Sigmoid colon (tissue), 7 donors: ENCODE measurements around the gene ATIC. TPM values are rescaled to one million over a fixed set of nuclear protein-coding genes. Genes with fewer than 3 reads are reported as not detected.

ENCODE experiments used
- DNase-seq: peaks from one replicate; pipeline ENCODE4 v3.0.0-alpha.2; 2019
- H3K27ac ChIP-seq, 4 donors: fragments of 200-600 bp; sonication (generic); one replicate each; pipeline ENCODE4 v1.5.1; 2016 to 2019; ENCODE audit warnings: mild to moderate bottlenecking in 1 of 4
- H3K27me3 ChIP-seq, 3 donors: fragments of 200-600 bp; sonication (generic); one replicate each; pipeline ENCODE4 v1.5.1; 2019; ENCODE audit warnings: mild to moderate bottlenecking in 1 of 3
- H3K36me3 ChIP-seq, 4 donors: fragments of 200-600 bp; sonication (generic); one replicate each; pipeline ENCODE4 v1.5.1; 2016 to 2019
- H3K4me1 ChIP-seq, 4 donors: fragments of 200-600 bp; sonication (generic); one replicate each; pipeline ENCODE4 v1.5.1; 2017 to 2019
- H3K4me3 ChIP-seq, 4 donors: fragments of 200-600 bp; sonication (generic); one replicate each; pipeline ENCODE4 v1.5.1; 2017 to 2019; ENCODE audit warnings: mild to moderate bottlenecking in 2 of 4, moderate library complexity in 1 of 4
- H3K9me3 ChIP-seq, 4 donors: fragments of 200-600 bp in 3 of 4; sonication (generic) in 3 of 4; one replicate each; pipeline versions ENCODE4 v1.5.1 to v1.6.1; 2013 to 2019
- EP300 ChIP-seq, 4 donors: sonication (generic); formaldehyde crosslinking; IDR thresholded peaks; one replicate each; pipeline ENCODE4 v1.6.1; 2017; ENCODE audit warnings: antibody characterized with exemption in 4 of 4
- POLR2A ChIP-seq, 2 donors: fragments of 450-650 bp; IDR thresholded peaks; one replicate each; pipeline ENCODE4 v1.6.1; 2016; ENCODE audit warnings: antibody characterized with exemption in 2 of 2, mild to moderate bottlenecking in 2 of 2, moderate library complexity in 2 of 2
- POLR2AphosphoS5 ChIP-seq, 4 donors: sonication (generic); formaldehyde crosslinking; IDR thresholded peaks; one replicate each; pipeline ENCODE4 v1.6.1; 2017; ENCODE audit warnings: antibody characterized with exemption in 4 of 4
- WGBS, 2 donors: extraction: QIAGEN DNeasy Blood & Tissue Kit; methylation state at CpG; one replicate each; pipeline ENCODE4 v1.1.7; 2013; 5-methylcytosine and 5-hydroxymethylcytosine counted together
- intact Hi-C: fragments of 100-400 bp; cut with DNase I; formaldehyde crosslinking; loops from one replicate; pipeline ENCODE4 v1.15.1; 2023
- polyA plus RNA-seq, 3 donors: library from polyadenylated mRNA; stranded (reverse); fragments of 200-250 nt; gene quantifications; one replicate each; pipeline ENCODE4 v1.2.3, GENCODE V29; 2013
- total RNA-seq, 4 donors: library from RNA; depleted of rRNA; stranded (reverse); fragments of >200 nt; gene quantifications; one replicate each; pipeline ENCODE4 v1.1.0, GENCODE V29; 2016
- TF ChIP-seq, protein P1 (sequence below), 4 experiments: fragments of 450-650 bp in 3 of 4; fragments of 200-600 bp in 1 of 4; IDR thresholded peaks; one replicate each; pipeline ENCODE4 v1.5.1; 2016 to 2019; ENCODE audit warnings: antibody characterized with exemption in 4 of 4, mild to moderate bottlenecking in 3 of 4, moderate library complexity in 2 of 4
- donor health status: healthy with polysubstance abuse.
- donor health status: Bipolar disorder and iron deficiency.
- donor health status: healthy.

ATIC gene
- total and polyA plus RNA-seq, 7 donors, result 27.0 to 116 (median 42.6) TPM

- H3K27me3 ChIP-seq, result no peaks in the 10 kb centered on the region
- peaks cover 67 to 100% (median 79%) of the 10 kb centered on the region in 4 donors for H3K36me3 ChIP-seq
- TF ChIP-seq POLR2AphosphoS5 (IDR thresholded peaks at IDR 0.05) (no peak), EP300 (IDR thresholded peaks at IDR 0.05) (no peak), POLR2A (IDR thresholded peaks at IDR 0.05) (no peak)
- TF ChIP-seq, protein P1, sequence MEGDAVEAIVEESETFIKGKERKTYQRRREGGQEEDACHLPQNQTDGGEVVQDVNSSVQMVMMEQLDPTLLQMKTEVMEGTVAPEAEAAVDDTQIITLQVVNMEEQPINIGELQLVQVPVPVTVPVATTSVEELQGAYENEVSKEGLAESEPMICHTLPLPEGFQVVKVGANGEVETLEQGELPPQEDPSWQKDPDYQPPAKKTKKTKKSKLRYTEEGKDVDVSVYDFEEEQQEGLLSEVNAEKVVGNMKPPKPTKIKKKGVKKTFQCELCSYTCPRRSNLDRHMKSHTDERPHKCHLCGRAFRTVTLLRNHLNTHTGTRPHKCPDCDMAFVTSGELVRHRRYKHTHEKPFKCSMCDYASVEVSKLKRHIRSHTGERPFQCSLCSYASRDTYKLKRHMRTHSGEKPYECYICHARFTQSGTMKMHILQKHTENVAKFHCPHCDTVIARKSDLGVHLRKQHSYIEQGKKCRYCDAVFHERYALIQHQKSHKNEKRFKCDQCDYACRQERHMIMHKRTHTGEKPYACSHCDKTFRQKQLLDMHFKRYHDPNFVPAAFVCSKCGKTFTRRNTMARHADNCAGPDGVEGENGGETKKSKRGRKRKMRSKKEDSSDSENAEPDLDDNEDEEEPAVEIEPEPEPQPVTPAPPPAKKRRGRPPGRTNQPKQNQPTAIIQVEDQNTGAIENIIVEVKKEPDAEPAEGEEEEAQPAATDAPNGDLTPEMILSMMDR (IDR thresholded peaks at IDR 0.05), result no peak
- H3K4me3 ChIP-seq, result no peak overlapping the region
- WGBS, 2 donors, result 94% methylated on average over 7 of the region's 7 CpGs
- intact Hi-C loops, result no loop called here
- no peak overlapping the region for H3K27ac ChIP-seq
- no peaks in the 10 kb centered on the region for H3K4me1 ChIP-seq
- no peak for DNase-seq
- no peaks in the 10 kb centered on the region for H3K9me3 ChIP-seq
These were observed 68.8 kb downstream of the ATIC start for GRCh38 chr2:215380699-215381098.

DNA sequence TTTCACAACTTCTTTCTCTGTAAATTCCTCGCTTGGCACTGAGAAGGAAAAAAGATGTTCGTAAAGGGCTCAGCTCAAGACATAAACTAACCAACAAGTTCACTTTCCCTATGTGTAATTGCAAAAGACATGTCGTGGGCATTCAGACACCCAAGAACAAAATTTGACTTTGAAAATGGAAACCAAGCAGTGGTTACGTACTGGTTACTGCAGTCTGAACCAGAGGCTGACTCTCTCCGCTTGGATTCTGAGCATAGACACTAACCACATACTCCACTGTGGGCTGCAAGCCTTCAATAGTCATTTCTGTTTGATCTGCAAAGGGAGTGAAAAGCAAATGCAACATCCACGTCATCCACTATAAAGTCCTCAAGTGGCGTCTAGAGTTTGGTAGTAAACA, 70.2 kb downstream of the ATIC start:
- TF ChIP-seq POLR2AphosphoS5 (IDR thresholded peaks at IDR 0.05) (no peak), EP300 (IDR thresholded peaks at IDR 0.05) (no peak), POLR2A (IDR thresholded peaks at IDR 0.05) (no peak)
- TF ChIP-seq, protein P1 (IDR thresholded peaks at IDR 0.05), result no peak
- H3K4me1 ChIP-seq, result no peaks in the 10 kb centered on the region
- DNase-seq, result no peak
- 91 to 95% methylated on average over 7 of the region's 7 CpGs for whole genome bisulfite sequencing, 2 donors
- H3K36me3 ChIP-seq, result peaks cover 65 to 98% (median 77%) of the 10 kb centered on the region in 4 donors
- H3K9me3 ChIP-seq, result no peaks in the 10 kb centered on the region
- no peak overlapping the region for H3K27ac ChIP-seq
- H3K27me3 ChIP-seq, result no peaks in the 10 kb centered on the region
- intact Hi-C loops, result no loop called here
- H3K4me3 ChIP-seq, result no peak overlapping the region

DNA sequence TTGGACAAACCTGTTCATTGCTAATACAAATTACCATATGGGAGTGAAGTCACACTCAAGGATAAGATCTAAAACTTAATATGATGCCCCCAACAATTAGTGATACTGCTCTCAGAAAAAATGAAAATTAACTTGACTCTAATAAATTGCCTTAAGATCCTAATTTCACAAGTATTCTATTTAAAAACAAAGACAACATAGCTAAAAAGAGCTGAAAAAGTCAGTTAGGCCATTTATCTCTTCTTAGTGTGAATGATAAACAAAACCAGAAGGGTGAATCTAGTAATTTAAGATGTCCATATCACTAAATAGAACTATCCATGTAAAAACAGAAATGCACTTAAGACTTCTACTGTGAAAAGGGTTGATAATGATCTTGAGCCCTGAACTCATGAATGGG, 70.6 kb downstream of the ATIC start:
- no peaks in the 10 kb centered on the region for H3K4me1 ChIP-seq
- TF ChIP-seq POLR2AphosphoS5 (IDR thresholded peaks at IDR 0.05) (no peak), POLR2A (IDR thresholded peaks at IDR 0.05) (no peak), EP300 (IDR thresholded peaks at IDR 0.05) (no peak)
- TF ChIP-seq, protein P1 (IDR thresholded peaks at IDR 0.05), result no peak
- no peaks in the 10 kb centered on the region for H3K27me3 ChIP-seq
- peaks cover 63 to 98% (median 78%) of the 10 kb centered on the region in 4 donors for H3K36me3 ChIP-seq
- intact Hi-C loops, result no loop called here
- H3K4me3 ChIP-seq, result no peak overlapping the region
- no peaks in the 10 kb centered on the region for H3K9me3 ChIP-seq
- no peak for DNase-seq
- H3K27ac ChIP-seq, result no peak overlapping the region

GRCh38 chr2:215383652-215384279, 71.9 kb downstream of the ATIC start:
- Histone ChIP-seq H3K4me3 (no peak overlapping the region), H3K4me1 (no peaks in the 10 kb centered on the region), H3K27ac (no peak overlapping the region), H3K27me3 (no peaks in the 10 kb centered on the region), H3K9me3 (no peaks in the 10 kb centered on the region), H3K36me3 (peaks cover 64 to 98% (median 73%) of the 10 kb centered on the region in 4 donors)
- TF ChIP-seq POLR2AphosphoS5 (IDR thresholded peaks at IDR 0.05), result no peak
- TF ChIP-seq, protein P1 (IDR thresholded peaks at IDR 0.05), result no peak
- no peak for TF ChIP-seq POLR2A (IDR thresholded peaks at IDR 0.05)
- no peak for DNase-seq
- intact Hi-C loops, result no loop called here
- WGBS, 2 donors, result 95 to 96% methylated on average over 8 of the region's 8 CpGs

GRCh38 chr2:215384710-215385109, 72.9 kb downstream of the ATIC start:
- intact Hi-C loops, result no loop called here
- TF ChIP-seq POLR2AphosphoS5 (IDR thresholded peaks at IDR 0.05) (no peak), EP300 (IDR thresholded peaks at IDR 0.05) (no peak), POLR2A (IDR thresholded peaks at IDR 0.05) (no peak)
- TF ChIP-seq, protein P1 (IDR thresholded peaks at IDR 0.05), result no peak
- Histone ChIP-seq H3K4me1 (no peaks in the 10 kb centered on the region), H3K27ac (no peak overlapping the region), H3K4me3 (no peak overlapping the region), H3K27me3 (no peaks in the 10 kb centered on the region), H3K36me3 (peaks cover 70 to 98% (median 78%) of the 10 kb centered on the region in 4 donors), H3K9me3 (no peaks in the 10 kb centered on the region)
- DNase-seq, result no peak
- WGBS, 2 donors, result 79 to 87% methylated on average over 7 of the region's 7 CpGs
